OCI-M1 (cell line): Measurements from ENCODE around the gene ABCE1.
A peak's percentile ranks its signal among the peaks of the same experiment; 100 is the strongest.

Source experiments
- DNase-seq: peaks from one replicate; lab custom pipeline; 2025; lab: John Stamatoyannopoulos, UW

ABCE1 gene

GRCh38 chr4:145177906-145178538, 79.9 kb downstream of the ABCE1 start:
- peak; percentile 80 for DNase-seq

GRCh38 chr4:145178740-145179280, 80.7 kb downstream of the ABCE1 start:
- peak; percentile 72 for DNase-seq
